HepG2 (cell line): ENCODE data around the gene DENND11. TPM values are rescaled to one million over a fixed set of nuclear protein-coding genes. Genes with fewer than 3 reads are reported as not detected.
A peak's percentile ranks its signal among the peaks of the same experiment; 100 is the strongest.

ENCODE experiments used
- CREM ChIP-seq, 2 experiments: sonication (generic) in 1 of 2; formaldehyde crosslinking in 1 of 2; IDR thresholded peaks; 2 replicates each; pipeline versions ENCODE4 v1.4.0 to v1.6.1; 2016 to 2020; ENCODE audit warnings: antibody characterized with exemption in 1 of 2, mild to moderate bottlenecking in 1 of 2, missing genetic modification reagents in 1 of 2
- HOXA7 ChIP-seq: sonication (generic); formaldehyde crosslinking; IDR thresholded peaks from 2 replicates; pipeline ENCODE4 v1.8.1; 2022; ENCODE audit warnings: mild to moderate bottlenecking, missing genetic modification reagents, moderate library complexity
- JUND ChIP-seq: sonication (generic); formaldehyde crosslinking; IDR thresholded peaks from 2 replicates; pipeline ENCODE4 v1.8.0; 2022; ENCODE audit warnings: mild to moderate bottlenecking, missing genetic modification reagents
- KLF12 ChIP-seq: sonication (generic); formaldehyde crosslinking; IDR thresholded peaks from 2 replicates; pipeline ENCODE4 v1.4.0; 2020; ENCODE audit warnings: missing genetic modification reagents, borderline replicate concordance
- NR2C2 ChIP-seq: sonication (generic); formaldehyde crosslinking; IDR thresholded peaks from 2 replicates; pipeline ENCODE4 v1.4.0; 2020; ENCODE audit warnings: missing genetic modification reagents, mild to moderate bottlenecking, moderate library complexity, borderline replicate concordance
- ZBTB8A ChIP-seq: sonication (generic); formaldehyde crosslinking; IDR thresholded peaks from 2 replicates; pipeline ENCODE4 v1.4.0; 2020; ENCODE audit warnings: mild to moderate bottlenecking, low read depth, missing genetic modification reagents, borderline replicate concordance
- ZMYM3 ChIP-seq: sonication (generic); formaldehyde crosslinking; IDR thresholded peaks from 2 replicates; pipeline ENCODE4 v1.5.1; 2020; ENCODE audit warnings: mild to moderate bottlenecking, missing genetic modification reagents
- ZNF460 ChIP-seq: sonication (generic); formaldehyde crosslinking; IDR thresholded peaks from 2 replicates; pipeline ENCODE4 v1.5.1; 2020; ENCODE audit warnings: missing genetic modification reagents, mild to moderate bottlenecking, borderline replicate concordance
- polyA plus RNA-seq, 8 experiments: library from polyadenylated mRNA; depleted of rRNA in 3 of 8; stranded (reverse) in 7 of 8; unstranded in 1 of 8; fragments of >200 nt; fragmentation: Illumina TruSeq in 4 of 8; extraction: Trizol in 4 of 8; gene quantifications; 2 replicates each; pipeline versions ENCODE4 v1.2.1 to v1.2.3, GENCODE V29; 2011 to 2016; ENCODE audit warnings: low read depth in 4 of 8, missing spikeins in 1 of 8, mixed read lengths in 1 of 8; ENCODE audit not compliant: insufficient read depth in 1 of 8
- total RNA-seq, 5 experiments: library from RNA; depleted of rRNA; stranded (reverse); fragments of >200 nt; fragmentation: Illumina TruSeq; extraction: Trizol; gene quantifications; 2 replicates each; pipeline ENCODE4 v1.2.3, GENCODE V29; 2016; ENCODE audit warnings: low read depth in 1 of 5
- TF ChIP-seq, protein P1 (sequence below): sonication (generic); formaldehyde crosslinking; IDR thresholded peaks from one replicate; pipeline ENCODE4 v1.5.1; 2020; ENCODE audit warnings: mild to moderate bottlenecking, missing genetic modification reagents; ENCODE audit errors: not compliant biosample characterization
- TF ChIP-seq, protein P2 (sequence below): sonication (generic); formaldehyde crosslinking; IDR thresholded peaks from 2 replicates; pipeline ENCODE4 v1.8.1; 2023; ENCODE audit warnings: mild to moderate bottlenecking, moderate library complexity, missing genetic modification reagents
- TF ChIP-seq, protein P3 (sequence below): sonication (generic); formaldehyde crosslinking; IDR thresholded peaks from 2 replicates; pipeline ENCODE4 v1.8.1; 2022; ENCODE audit warnings: low read depth, mild to moderate bottlenecking, missing genetic modification reagents
- TF ChIP-seq, protein P4 (sequence below): sonication (generic); formaldehyde crosslinking; IDR thresholded peaks from 2 replicates; pipeline ENCODE4 v1.8.1; 2023; ENCODE audit warnings: mild to moderate bottlenecking, inconsistent platforms, moderate library complexity, missing genetic modification reagents, borderline replicate concordance

Gene DENND11
- total and polyA plus RNA-seq, 2 of the 13 experiments (the other 11 are each of a cell fraction or from before 2014, with no cell fraction given) = 7.1 to 10.5 TPM

DNA sequence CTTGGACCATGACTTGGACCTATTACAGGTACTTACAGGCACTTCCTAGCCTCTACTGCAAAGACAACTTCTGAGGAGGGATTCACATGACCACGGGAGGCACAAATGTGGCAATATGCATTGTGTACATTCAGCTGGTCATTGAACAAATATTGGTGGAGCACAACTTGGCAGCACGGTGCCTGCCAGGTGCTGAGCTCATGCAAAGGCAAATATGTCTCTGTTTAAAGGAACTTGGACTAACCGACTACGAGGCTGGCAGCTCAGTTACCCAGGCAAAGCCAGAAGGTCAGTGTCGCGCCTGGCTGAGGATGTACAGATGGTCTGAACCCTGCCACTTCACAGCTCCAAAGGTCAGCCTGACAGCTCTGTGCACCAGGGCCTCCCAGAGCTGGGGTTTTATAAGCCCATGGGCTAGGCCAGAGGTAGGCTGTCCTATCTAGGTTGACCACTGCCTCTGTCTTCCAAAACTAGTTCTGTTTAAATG, 6.1 kb downstream of the DENND11 start (continued):
- TF ChIP-seq, protein P1, sequence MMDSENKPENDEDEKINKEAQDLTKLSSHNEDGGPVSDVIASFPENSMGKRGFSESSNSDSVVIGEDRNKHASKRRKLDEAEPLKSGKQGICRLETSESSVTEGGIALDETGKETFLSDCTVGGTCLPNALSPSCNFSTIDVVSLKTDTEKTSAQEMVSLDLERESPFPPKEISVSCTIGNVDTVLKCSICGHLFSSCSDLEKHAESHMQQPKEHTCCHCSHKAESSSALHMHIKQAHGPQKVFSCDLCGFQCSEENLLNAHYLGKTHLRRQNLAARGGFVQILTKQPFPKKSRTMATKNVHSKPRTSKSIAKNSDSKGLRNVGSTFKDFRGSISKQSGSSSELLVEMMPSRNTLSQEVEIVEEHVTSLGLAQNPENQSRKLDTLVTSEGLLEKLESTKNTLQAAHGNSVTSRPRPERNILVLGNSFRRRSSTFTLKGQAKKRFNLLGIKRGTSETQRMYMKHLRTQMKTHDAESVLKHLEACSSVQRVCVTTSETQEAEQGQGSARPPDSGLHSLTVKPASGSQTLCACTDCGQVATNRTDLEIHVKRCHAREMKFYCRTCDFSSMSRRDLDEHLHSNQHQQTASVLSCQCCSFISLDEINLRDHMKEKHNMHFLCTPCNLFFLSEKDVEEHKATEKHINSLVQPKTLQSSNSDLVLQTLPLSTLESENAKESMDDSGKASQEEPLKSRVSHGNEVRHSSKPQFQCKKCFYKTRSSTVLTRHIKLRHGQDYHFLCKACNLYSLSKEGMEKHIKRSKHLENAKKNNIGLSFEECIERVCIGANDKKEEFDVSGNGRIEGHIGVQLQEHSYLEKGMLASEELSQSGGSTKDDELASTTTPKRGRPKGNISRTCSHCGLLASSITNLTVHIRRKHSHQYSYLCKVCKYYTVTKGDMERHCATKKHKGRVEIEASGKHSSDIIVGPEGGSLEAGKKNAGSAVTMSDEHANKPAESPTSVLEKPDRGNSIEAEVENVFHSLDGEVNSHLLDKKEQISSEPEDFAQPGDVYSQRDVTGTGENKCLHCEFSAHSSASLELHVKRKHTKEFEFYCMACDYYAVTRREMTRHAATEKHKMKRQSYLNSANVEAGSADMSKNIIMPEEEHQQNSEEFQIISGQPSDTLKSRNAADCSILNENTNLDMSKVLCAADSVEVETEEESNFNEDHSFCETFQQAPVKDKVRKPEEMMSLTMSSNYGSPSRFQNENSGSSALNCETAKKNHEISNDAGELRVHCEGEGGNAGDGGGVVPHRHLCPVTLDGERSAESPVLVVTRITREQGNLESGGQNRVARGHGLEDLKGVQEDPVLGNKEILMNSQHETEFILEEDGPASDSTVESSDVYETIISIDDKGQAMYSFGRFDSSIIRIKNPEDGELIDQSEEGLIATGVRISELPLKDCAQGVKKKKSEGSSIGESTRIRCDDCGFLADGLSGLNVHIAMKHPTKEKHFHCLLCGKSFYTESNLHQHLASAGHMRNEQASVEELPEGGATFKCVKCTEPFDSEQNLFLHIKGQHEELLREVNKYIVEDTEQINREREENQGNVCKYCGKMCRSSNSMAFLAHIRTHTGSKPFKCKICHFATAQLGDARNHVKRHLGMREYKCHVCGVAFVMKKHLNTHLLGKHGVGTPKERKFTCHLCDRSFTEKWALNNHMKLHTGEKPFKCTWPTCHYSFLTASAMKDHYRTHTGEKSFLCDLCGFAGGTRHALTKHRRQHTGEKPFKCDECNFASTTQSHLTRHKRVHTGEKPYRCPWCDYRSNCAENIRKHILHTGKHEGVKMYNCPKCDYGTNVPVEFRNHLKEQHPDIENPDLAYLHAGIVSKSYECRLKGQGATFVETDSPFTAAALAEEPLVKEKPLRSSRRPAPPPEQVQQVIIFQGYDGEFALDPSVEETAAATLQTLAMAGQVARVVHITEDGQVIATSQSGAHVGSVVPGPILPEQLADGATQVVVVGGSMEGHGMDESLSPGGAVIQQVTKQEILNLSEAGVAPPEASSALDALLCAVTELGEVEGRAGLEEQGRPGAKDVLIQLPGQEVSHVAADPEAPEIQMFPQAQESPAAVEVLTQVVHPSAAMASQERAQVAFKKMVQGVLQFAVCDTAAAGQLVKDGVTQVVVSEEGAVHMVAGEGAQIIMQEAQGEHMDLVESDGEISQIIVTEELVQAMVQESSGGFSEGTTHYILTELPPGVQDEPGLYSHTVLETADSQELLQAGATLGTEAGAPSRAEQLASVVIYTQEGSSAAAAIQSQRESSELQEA (CRISPR knock-in tag) = no peak
- no peak for TF ChIP-seq ZBTB8A
- TF ChIP-seq NR2C2 = peak; percentile 76
- peak; percentile 83 for TF ChIP-seq ZMYM3
- TF ChIP-seq, protein P2, sequence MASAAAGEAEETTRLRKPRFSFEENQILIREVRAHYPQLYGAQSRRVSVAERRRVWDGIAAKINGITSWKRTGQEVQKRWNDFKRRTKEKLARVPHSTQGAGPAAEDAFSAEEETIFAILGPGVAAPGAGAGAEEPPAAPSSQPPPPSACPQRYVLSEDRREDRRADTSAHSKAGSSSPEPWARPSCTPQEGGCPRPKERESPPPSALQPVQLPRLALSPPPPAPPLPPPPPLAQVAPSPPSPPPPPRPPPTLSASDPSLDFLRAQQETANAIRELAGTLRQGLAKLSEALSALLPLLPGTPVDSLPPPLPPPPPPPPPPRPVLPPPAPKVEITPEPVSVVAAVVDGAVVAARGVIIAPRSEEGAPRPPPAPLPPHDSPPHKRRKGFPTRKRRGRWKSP (CRISPR knock-in tag) = peak; percentile 44; the same call in 1 of the 2 replicates
- no peak for TF ChIP-seq KLF12 (CRISPR knock-in tag)
- no peak for TF ChIP-seq ZNF460
- TF ChIP-seq CREM (IDR thresholded peaks at IDR 0.05) = peak; percentile 57; the same call in 1 of the 2 replicates
- TF ChIP-seq CREM (CRISPR knock-in tag; IDR thresholded peaks at IDR 0.05) = no peak
- TF ChIP-seq, protein P3, sequence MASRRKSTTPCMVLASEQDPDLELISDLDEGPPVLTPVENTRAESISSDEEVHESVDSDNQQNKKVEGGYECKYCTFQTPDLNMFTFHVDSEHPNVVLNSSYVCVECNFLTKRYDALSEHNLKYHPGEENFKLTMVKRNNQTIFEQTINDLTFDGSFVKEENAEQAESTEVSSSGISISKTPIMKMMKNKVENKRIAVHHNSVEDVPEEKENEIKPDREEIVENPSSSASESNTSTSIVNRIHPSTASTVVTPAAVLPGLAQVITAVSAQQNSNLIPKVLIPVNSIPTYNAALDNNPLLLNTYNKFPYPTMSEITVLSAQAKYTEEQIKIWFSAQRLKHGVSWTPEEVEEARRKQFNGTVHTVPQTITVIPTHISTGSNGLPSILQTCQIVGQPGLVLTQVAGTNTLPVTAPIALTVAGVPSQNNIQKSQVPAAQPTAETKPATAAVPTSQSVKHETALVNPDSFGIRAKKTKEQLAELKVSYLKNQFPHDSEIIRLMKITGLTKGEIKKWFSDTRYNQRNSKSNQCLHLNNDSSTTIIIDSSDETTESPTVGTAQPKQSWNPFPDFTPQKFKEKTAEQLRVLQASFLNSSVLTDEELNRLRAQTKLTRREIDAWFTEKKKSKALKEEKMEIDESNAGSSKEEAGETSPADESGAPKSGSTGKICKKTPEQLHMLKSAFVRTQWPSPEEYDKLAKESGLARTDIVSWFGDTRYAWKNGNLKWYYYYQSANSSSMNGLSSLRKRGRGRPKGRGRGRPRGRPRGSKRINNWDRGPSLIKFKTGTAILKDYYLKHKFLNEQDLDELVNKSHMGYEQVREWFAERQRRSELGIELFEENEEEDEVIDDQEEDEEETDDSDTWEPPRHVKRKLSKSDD = peak; percentile 58
- no peak for TF ChIP-seq HOXA7 (CRISPR knock-in tag)
- peak; percentile 56; the same call in 1 of the 2 replicates for TF ChIP-seq JUND (CRISPR knock-in tag)
- TF ChIP-seq, protein P4, sequence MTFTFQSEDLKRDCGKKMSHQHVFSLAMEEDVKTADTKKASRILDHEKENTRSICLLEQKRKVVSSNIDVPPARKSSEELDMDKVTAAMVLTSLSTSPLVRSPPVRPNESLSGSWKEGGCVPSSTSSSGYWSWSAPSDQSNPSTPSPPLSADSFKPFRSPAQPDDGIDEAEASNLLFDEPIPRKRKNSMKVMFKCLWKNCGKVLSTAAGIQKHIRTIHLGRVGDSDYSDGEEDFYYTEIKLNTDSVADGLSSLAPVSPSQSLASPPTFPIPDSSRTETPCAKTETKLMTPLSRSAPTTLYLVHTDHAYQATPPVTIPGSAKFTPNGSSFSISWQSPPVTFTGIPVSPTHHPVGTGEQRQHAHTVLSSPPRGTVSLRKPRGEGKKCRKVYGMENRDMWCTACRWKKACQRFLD = no peak
